Measurements from ENCODE around the gene TAC3.

- peak; percentile 63 for TF ChIP-seq CTCF (conservative IDR thresholded peaks at IDR 0.05; ENCODE audit: low read depth, low read length)
- TF ChIP-seq EZH2 (IDR thresholded peaks at IDR 0.05; ENCODE audit: low read length, unreplicated experiment): no peak
- no peak for TF ChIP-seq EZH2phosphoT487 (IDR thresholded peaks at IDR 0.05; ENCODE audit: borderline replicate concordance, low read length)
Observed at GRCh38 chr12:57005980-57006808, 10.1 kb downstream of the TAC3 start, which contains the start of gene ZBTB39.
